GM21786 (cell line): ENCODE measurements around the gene RBM33.
"Not testable (repeated sequence)": the region's sequence is repeated elsewhere in the genome, so short reads cannot be mapped to it uniquely, and the experiment has no call there.

ENCODE experiments used
- ATAC-seq: cut with Tn5 transposase; IDR thresholded peaks from one replicate; pipeline ENCODE4 v1.9.1; 2021; ENCODE audit not compliant: unreplicated experiment

Gene RBM33

DNA sequence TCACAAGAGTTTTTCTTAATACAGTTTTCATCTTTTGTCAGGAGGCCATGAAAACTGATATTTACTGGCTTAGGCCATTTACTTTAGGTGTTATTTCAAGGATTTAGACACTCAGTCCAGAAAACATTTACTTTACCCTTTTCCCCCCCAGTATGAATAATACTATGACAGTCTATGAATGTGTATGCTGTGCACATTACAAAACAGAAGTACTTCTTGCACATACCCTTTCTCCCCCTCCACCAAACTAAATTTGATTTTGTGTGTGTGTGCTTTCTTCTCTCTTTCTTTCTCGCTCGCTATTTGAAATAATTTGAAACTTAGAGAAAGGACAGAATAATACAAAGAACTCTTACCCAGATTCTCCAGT lies 41.3 kb downstream of the RBM33 start:
- ATAC-seq: no peak

GRCh38 chr7:155686620-155687324 lies 42.3 kb downstream of the RBM33 start:
- ATAC-seq: not testable (repeated sequence)

- ATAC-seq: not testable (repeated sequence)
Measured at GRCh38 chr7:155688237-155688636, 43.8 kb downstream of the RBM33 start.

- not testable (repeated sequence) for ATAC-seq
Measured at GRCh38 chr7:155690655-155691054, 46.2 kb downstream of the RBM33 start.

DNA sequence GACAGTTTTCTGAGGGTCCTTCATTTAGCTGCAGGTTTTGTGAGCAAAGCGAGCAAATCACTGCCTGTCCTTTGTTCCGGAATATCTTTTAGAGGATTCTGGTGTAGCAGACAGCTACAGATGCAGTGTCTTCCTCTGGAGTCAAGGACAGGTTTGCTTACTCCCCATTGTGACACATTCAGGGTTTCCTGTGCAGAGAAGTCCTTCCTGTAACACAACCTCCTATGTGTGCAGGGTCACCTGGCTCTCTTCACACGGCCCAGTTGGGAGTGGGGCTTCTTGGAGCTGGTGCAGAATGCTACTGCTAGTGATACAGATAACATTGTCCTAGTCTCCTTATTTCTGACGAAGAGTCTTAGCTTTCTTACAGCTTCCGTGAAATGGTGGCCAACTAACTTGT lies 47.9 kb downstream of the RBM33 start:
- ATAC-seq: no peak

- ATAC-seq: no peak
Measured at GRCh38 chr7:155693826-155694225, 49.4 kb downstream of the RBM33 start.

DNA sequence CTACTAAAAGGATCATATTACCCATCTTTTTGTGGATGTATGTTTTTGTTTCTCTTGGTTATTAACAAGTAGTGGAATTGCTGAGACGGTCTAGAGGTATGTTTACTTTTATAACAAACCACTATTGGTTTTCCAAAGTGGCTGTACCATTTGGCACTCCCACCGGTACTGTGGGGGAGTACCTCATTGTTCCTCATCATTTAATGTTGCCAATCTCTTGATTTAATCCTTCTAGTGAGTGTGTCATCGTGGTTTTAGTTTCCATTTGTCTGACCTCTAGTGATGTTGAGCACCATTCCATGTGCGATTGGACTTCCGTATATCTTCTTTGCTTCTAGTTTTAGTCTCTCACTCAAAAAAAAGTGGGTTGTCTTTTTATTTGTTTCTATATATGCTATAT lies 50.4 kb downstream of the RBM33 start:
- no peak for ATAC-seq

DNA sequence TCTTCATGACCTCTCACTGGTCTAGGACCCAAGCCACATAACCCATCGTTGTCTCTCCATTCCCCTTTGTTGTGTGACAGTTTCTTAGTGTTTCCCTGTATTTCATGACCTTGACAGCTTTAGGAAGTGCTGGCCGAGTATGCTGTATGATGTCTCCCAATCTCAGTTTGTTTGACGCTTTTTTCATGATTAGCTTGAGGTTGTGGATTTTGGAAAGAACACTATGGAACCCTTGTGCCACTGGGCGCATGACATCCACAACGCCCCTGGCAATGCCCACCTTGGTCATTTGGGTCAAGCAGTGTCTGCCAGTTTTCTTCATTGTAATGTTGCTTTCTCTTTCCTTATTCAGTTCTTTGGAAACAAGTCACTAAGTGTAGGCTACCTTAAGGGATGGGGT lies 52.3 kb downstream of the RBM33 start:
- ATAC-seq: no peak

GRCh38 chr7:155698633-155699032 lies 54.2 kb downstream of the RBM33 start:
- no peak for ATAC-seq

DNA sequence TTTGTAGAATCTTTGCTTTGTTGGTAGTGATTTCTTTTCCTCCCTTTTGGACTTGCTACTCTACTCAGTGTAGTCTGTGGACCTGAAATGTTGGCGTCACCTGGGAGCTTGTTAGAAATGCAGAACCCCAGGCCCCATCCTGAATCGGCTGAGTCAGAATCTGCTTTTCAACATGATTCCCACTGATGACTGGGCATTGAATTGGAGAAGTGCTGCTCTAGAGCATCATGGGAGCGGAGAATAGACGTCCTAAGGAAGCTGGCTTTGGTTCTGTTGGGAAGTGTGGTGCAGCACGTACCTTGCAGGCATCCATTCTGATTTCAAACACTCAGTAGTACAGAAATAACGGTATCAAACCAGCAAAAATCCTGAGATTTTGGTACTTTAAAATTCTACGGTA lies 54.7 kb downstream of the RBM33 start:
- ATAC-seq: no peak

- no peak for ATAC-seq
Measured at GRCh38 chr7:155700847-155701246, 56.4 kb downstream of the RBM33 start.

- no peak for ATAC-seq
Measured at GRCh38 chr7:155701972-155702544, 57.6 kb downstream of the RBM33 start.

GRCh38 chr7:155702616-155703015 lies 58.2 kb downstream of the RBM33 start:
- no peak for ATAC-seq

DNA sequence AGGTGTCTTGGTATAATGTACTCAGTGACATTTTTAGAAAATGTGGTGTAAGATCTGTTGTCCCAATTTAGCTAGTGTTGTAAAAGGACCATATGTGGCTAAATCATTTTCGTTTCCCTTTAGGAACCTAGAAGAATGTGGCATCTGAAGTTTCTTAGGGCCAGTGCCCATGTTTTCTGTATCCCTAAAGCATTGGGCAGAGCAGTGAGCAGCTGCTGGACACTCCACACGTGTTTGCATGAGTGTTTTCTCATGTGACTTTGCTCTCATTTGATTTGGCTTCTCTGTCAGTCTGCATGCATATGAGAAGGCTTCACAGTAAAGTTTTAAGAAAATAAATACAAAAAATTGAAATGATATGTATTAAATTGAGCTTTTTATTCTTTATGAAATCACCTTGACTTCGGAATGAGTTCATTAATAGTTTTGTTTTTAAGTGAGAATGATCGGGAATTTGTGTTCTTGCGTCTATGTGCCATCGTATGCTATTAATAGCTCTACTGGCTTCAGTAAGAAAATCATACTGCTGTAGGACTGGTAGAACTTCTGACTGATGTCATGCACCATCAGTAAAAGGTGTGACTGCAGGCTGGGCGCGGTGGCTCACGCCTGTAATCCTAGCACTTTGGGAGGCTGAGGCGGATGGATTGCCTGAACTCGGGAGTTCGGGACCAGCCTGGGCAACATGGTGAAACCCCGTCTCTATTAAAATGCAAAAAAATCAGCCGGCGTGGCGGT lies 61.3 kb downstream of the RBM33 start:
- ATAC-seq: no peak

DNA sequence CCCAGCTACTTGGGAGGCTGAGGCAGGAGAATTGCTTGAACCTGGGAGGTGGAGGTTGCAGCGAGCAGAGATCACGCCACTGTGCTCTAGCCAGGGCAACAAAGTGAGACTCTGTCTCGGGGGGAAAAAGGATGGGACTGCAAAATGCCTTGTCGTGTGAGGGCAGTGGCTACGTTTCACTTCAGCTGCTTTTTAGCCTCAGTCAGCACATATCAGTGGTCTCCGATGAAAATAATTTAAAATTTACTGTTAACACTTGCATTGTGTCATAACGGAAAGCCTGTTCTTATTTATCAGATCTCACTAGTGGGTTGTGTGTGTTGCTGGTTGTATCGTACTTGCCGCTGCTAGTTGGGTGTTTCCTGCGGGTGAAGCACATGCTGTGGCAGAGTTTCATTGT lies 61.9 kb downstream of the RBM33 start:
- no peak for ATAC-seq

DNA sequence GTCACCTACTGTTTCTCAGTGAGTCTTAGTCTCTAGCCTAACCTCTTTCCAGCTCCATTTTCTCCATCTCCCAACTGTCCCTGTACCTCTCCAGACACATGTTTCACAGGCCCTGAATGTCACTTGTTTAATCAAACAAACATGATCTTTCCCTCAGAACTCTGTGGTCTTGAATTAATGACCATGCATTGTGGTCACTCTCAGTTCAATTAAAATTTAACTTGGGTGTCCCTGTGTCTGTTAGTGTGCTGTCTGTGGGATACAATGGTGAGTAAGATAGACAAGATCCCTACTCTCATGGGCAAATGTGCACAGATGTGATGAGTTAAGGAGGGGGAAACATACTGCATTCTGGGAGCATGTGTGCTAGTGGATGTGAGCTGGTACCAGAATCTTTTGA lies 65.0 kb downstream of the RBM33 start:
- peak; percentile 48 for ATAC-seq

- no peak for ATAC-seq
Measured at GRCh38 chr7:155710031-155710430, 65.6 kb downstream of the RBM33 start.

- ATAC-seq: peak; percentile 74
Measured at GRCh38 chr7:155710530-155710929, 66.1 kb downstream of the RBM33 start.

- ATAC-seq: no peak
Measured at GRCh38 chr7:155711081-155711480, 66.6 kb downstream of the RBM33 start.

DNA sequence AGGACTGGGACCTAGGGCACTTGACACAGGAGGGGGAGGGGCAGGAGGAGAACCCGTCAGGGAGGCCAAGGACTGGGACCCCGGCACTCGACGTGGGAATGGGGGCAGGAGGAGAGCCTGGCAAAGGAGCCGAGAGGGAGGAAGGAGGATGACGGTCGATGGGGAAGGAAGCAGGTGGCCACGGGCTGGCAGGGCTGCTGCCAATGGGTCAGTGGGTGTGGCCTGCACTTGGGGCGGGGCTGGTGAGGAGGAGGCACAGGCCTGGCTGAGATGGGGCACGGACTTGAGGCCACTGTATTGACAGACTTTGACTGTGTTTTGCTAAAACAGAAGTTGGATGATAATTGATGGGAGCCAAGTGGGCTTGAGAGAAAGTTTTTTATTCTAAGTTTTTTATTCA lies 68.9 kb downstream of the RBM33 start:
- no peak for ATAC-seq

GRCh38 chr7:155714702-155715101 lies 70.2 kb downstream of the RBM33 start:
- ATAC-seq: no peak

- no peak for ATAC-seq
Measured at GRCh38 chr7:155715111-155715805, 70.8 kb downstream of the RBM33 start.
